ENCODE data around the gene TAGAP.

TAGAP gene

GRCh38 chr6:159071843-159072769 lies 27.3 kb upstream of the TAGAP start:
- DNase-seq = no peak

- no peak for DNase-seq
These were observed 24.2 kb upstream of the TAGAP start for GRCh38 chr6:159068904-159069578.

GRCh38 chr6:159067334-159067733 lies 22.5 kb upstream of the TAGAP start:
- DNase-seq = no peak

GRCh38 chr6:159066483-159066882 lies 21.7 kb upstream of the TAGAP start:
- DNase-seq = no peak

- DNase-seq = no peak
These were observed 21.1 kb upstream of the TAGAP start for GRCh38 chr6:159065759-159066329.

GRCh38 chr6:159065091-159065490 lies 20.3 kb upstream of the TAGAP start:
- DNase-seq = no peak

- no peak for DNase-seq
These were observed 19.7 kb upstream of the TAGAP start for GRCh38 chr6:159064477-159064876.

- no peak for DNase-seq
These were observed 18.8 kb upstream of the TAGAP start for GRCh38 chr6:159063549-159063948.

- no peak for DNase-seq
These were observed 18.2 kb upstream of the TAGAP start for GRCh38 chr6:159062976-159063375.

- DNase-seq = no peak
These were observed 17.8 kb upstream of the TAGAP start for GRCh38 chr6:159062564-159062945.

GRCh38 chr6:159061805-159062563 lies 17.2 kb upstream of the TAGAP start:
- no peak for DNase-seq

GRCh38 chr6:159061146-159061545 lies 16.4 kb upstream of the TAGAP start:
- no peak for DNase-seq

- DNase-seq = no peak
These were observed 15.2 kb upstream of the TAGAP start for GRCh38 chr6:159059885-159060506.

- no peak for DNase-seq
These were observed 14.3 kb upstream of the TAGAP start for GRCh38 chr6:159059141-159059540.

- DNase-seq = no peak
These were observed 12.1 kb upstream of the TAGAP start for GRCh38 chr6:159056899-159057298.

- DNase-seq = no peak
These were observed 11.6 kb upstream of the TAGAP start for GRCh38 chr6:159056432-159056831.

GRCh38 chr6:159056003-159056402 lies 11.2 kb upstream of the TAGAP start:
- DNase-seq = no peak

GRCh38 chr6:159053781-159054398 lies 9.1 kb upstream of the TAGAP start:
- DNase-seq = no peak

GRCh38 chr6:159052720-159053119 lies 7.9 kb upstream of the TAGAP start:
- DNase-seq = no peak

- no peak for DNase-seq
These were observed 3.3 kb upstream of the TAGAP start for GRCh38 chr6:159047891-159048685.

GRCh38 chr6:159045801-159046200 lies 1.0 kb upstream of the TAGAP start:
- no peak for DNase-seq
